HG03469 (cell line): ENCODE results near the gene RAD23A.

Experiments
- ATAC-seq: cut with Tn5 transposase; IDR thresholded peaks from one replicate; pipeline ENCODE4 v1.9.1; 2021; ENCODE audit warnings: mild to moderate bottlenecking, moderate library complexity, moderate number of reproducible peaks; ENCODE audit not compliant: unreplicated experiment

Gene RAD23A

DNA sequence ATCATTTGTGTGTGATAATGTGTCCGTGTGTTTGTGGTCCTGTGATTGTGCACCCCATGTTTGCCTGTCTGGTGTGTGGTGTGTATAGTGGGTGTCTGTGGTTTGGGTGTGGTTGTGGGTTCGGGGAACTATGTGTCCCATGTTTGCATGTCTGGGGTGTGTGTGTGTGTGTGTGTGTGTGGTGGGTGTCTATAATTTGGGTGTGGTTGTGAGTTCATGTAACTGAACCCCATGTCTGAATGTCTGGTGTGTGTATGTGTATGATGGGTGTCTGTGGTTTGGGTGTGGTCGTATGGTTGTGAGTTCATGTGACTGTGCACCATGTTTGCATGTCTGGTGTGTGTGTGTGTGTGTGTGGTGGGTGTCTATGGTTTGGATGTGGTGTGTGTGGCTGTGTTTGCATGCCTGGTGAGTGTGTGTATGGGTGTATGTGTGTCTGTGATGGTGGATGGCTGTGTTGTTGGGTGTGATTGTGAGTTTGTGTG, 38.5 kb downstream of the RAD23A start:
- ATAC-seq, result no peak

DNA sequence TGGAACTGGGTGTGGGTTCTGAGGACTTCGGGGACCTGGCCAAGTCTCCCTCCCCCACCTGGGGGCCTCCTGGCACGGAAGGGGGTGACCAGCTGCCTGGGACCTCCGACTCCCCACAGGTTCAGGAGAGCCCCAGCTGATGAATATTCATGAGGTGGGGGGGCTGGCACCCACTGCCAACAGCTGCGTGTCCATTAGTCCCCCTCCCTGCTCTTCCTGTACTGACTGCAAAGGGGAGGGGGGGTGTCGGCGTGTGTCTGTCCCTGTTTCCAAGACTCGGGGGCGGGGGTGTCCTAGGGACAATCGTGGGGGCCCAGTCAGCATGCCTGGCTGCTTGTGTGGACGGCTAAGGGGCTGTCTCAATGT, 39.0 kb downstream of the RAD23A start:
- no peak for ATAC-seq

DNA sequence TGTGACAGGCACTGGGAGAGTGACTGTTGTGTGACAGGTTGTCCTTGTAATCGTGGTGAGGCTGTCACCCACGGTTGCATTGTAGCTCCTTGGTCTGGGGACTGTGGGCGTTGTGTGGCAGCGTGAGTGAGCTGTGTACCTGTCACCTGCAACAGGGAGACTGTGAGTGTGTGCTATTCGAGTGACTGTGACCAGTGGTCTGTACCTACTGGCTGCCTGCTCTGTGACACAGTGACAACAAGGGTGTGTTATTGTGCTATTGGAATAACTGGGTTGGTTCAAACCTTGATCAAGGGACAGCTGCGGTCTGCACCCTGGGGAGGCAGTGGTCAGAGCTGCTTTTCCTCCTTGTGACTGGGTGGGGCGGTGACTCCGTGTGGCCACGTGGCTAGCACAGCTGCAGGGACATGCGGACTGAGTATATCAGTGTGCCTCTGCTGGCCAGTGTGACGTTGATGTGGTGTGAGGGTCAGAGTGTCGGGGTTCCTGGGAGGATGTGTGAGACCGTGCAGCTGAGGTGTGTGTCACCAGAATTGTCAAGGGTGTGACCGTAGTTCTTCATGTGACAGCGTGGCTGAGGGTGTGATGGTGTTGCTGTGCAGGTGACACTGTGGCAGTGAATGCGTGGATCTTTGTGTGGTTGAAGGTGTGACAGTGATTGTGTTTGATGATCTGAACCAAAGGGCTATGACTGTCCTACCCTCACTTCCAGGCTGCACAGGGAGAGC, 39.6 kb downstream of the RAD23A start:
- no peak for ATAC-seq

DNA sequence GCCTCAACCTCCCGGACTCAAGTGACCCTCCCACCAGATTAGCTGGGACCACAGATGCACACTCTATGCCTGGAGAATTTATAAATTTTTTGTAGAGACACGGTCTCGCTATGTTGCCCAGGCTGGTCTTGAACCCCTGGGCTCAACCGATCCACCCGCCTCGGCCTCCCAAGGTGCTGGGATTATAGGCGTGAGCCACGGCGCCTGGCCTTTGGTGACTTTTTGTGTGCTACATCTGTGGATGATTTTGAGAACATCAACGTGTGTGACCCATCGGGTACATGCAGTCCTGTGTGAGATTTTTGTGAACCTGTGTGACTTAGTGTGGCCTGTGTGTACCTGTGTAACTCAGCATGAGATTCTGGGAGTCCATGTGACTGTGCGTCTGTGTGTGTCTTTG, 41.1 kb downstream of the RAD23A start:
- ATAC-seq, result no peak

DNA sequence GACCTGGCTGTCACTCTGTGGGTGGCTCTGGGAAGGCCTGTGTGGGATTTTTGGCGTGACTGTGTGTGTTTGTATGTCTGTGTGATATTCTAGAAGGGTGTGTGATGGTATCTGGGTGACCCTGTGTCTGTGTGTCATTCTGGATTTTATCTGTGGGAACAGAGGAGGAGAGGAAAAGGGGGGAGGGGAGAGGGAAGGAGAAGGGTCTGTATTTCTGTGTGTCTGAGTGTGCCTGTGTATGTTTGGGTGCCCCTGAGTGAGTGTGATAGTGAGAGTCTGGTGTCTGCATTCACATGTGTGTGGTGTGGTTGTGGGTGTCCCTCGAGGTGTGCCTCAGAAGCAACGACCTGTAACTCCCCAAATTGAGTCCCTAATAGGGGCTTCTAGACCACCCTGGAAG, 41.5 kb downstream of the RAD23A start:
- no peak for ATAC-seq

DNA sequence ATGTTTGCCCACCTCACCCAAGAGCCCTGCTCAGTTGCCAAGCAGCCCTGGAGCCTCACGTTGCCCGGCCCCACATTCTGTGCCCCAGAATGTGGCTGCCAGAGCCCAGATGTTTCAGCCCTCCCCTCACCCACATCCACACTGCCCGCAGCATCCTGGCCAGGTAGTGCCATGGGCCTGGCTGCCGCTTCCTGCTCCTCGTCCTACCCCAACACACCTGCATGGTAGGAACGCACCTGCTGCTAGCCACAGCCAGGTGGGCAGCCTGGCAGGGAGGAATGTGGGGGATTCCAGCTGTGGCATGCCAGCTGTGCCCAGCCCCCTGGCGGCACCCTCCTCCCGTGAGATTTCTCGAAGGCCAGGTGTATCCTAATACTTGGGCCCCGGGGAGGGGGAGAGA, 42.1 kb downstream of the RAD23A start:
- no peak for ATAC-seq

DNA sequence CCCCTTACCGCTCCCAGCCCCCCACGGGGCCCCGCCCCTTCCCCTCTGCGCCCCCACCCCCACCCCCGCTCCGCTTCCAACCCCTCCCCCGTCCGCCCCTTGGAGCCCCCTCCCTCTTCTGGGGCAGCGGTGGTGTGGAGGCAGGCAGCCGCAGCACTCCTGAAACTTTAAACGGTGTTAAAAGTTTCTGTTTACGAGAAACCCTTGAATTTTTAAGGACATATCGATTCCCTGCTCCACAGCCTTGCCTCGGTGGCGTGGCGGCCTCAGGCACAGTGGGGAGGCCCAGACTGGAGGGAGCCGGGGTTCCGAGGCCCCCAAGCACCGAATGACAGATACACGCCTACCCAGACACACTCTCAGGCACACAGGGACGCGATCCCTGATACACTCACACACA, 44.8 kb downstream of the RAD23A start:
- ATAC-seq, result no peak

DNA sequence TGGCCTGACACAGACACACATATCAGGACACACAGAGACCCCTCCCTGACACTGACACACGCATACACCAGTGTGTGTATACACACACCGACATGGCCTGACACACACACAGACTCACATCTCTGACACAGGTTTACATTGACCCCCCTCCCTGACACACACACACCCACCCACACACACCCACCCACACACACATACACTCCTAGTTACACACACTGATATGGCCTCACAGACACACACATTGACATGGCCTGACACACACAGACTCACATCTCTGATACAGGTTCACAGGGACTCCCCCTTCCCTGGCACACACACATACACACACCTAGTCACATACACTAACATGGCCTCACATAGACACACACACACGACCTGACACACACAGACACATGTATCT, 45.2 kb downstream of the RAD23A start:
- ATAC-seq, result no peak

DNA sequence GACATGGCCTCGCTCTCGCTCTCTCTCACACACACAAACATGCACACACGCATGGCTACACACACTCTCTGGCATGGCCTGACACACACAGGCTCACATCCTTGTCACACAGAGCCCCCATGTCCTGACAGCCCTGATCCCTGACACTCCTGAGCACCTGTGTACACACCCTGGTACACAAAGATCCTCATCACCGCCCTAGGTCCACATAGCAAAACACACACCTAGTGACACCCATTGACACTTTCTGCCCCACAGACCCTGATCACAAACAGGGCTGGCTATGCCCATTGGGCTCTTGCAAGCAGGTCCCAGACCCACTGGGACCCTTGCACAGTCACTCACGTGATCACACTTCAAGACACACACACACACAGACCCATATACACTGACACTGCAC, 45.6 kb downstream of the RAD23A start:
- no peak for ATAC-seq

DNA sequence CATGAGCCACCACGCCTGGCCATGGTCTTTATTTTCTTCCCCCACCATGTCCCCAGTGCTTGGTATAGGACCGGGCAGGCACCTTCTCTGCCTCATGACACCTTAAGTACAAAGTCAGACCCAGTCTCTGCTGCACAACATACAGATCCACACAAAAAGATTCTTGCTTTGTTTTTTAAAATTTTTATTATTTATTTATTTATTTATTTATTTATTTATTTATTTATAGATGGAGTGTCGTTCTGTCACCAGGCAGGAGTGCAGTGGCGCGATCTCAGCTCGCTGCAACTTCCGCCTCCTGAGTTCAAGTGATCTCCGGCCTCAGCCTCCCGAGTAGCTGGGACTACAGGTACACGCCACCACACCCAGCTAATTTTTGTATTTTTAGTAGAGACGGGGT, 47.1 kb downstream of the RAD23A start:
- ATAC-seq, result no peak

DNA sequence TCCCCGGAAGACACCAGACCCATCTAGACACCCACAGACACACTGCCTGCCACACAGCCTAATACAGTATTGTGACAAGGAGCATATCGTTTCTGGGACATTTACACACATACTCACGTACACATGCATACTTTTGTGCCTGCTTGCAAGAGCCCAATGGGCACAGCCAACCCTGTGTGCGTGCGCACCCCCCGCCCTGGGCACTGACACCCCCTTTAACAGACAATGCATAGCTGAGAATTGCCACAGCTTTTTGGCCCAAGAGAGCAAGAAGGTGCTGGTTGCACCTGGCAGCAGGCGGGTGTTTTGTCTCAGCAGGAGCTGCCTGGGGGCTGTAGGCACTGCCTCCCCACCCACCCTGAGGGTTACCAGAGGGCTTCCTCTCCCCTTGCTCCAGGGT, 47.9 kb downstream of the RAD23A start:
- no peak for ATAC-seq

DNA sequence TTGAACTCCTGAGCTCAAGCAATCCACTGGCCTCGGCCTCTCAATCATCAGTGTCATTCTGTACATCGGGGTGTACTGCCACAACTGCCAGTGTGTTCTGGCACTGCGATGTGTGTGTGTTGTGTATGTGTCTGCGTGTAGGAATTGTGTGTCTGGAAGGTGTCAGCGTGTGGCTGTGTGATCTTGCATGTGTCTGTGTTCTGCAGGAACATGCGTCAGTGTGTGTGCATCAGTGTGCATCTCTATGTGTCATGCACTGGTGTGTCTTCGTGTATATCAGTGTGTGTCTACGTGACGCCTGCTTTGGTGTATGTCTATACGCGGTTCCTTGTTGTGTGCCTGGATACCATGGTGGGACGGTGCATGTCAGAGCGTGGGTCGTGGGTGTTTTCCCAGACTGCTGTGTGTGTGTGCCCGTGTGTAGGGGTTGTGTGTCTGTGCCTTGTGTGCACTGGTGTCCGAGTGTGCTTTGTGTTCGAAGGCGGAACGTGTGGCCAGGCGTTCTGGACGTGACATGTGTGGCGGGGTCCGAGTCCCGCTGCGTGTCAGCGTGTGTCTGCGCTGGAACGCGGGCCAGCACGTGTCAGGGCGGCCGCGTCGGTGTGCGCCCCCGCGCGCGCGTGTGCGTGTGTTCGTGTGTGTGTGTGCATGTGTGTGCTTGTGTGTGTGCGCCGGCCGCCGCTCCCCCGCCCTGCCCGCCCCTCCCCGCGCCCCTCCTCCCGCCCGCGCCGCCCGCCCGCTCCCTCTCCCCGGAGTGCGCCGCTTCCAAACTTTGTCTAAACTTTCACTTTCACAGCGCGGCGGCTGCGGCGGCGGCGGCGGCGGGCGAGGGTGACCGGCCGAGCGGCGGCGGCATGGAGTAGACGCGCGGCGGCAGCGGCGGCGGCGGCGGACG, 49.3 kb downstream of the RAD23A start, which contains the start of gene NFIX:
Gene NFIX, plus strand, starts transcription at position 775 of the 895 bp plus-strand sequence. CDS start 363 bp downstream, outside the sequence.
- no peak for ATAC-seq

DNA sequence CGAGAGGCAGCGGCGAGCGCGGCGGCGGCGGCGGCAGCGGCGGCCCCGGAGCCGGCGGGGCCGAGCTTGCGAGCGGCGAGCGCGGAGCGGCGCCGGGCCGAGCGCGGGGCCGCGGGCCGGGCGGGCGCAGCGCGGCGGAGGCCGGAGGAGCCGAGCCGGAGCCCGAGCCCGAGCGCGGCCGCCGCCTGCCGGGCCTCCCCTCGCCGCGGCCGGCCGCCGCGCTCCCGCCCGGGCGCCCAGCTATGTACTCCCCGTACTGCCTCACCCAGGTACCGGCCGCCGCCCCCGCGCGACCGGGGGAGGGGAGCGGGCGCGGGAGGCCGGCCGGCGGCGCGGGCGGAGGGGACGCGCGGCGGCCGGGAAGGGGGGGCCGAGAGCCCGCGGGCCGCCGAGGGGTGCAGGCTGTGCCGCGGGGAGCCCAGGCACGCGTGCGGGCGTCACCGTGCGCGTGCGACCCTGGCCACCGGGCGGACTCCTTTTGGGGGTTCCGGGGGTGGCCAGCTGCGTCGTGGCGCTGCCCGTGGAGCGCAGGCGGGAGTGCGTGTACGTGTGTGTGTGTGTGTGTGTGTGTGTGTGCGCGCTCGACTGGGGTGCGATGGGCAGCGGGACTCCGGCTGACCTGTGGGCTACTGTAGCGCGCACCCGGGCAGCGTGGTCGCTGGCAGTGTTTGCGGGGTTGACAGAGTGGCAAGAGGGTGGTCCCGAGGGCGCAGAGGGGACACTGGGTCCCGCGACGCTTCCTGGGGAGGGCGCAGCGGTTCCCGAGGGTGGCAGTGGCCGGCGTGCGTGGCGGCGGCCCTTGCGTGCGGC, 50.1 kb downstream of the RAD23A start:
- no peak for ATAC-seq

DNA sequence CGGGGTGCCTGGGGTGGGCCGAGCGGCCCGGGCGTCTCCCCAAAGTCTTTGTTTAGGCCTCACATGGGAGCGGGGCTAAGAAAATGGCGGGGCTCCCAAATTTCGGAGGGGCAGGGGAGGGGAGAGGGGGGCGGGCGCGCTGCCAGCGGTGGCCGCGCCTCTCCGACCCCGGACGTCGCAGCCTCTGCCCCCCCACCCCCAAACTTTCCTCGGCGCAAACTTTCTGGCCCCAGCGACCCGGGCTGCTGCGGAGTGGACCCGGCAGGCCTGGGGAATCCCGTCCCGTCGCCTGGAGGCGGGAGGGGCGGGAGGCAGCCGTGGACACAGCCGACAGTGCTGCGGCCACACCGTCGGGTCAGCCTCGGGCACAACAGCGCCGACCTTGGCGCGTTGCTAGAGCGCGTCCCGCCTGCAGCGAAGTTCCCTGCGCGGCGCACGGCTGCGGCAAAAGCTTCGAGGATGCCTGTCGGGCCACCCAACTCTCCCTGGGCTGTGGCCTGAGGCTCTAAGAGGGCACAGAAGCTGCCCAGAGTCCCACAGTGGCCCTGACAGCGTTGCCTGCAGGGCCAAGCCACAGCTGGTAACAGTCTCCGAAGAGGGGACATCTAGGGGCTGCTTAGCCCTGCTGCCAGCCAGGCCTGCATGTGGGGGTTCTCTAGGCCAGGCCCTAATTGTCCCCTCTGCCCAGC, 50.9 kb downstream of the RAD23A start:
- ATAC-seq, result no peak

DNA sequence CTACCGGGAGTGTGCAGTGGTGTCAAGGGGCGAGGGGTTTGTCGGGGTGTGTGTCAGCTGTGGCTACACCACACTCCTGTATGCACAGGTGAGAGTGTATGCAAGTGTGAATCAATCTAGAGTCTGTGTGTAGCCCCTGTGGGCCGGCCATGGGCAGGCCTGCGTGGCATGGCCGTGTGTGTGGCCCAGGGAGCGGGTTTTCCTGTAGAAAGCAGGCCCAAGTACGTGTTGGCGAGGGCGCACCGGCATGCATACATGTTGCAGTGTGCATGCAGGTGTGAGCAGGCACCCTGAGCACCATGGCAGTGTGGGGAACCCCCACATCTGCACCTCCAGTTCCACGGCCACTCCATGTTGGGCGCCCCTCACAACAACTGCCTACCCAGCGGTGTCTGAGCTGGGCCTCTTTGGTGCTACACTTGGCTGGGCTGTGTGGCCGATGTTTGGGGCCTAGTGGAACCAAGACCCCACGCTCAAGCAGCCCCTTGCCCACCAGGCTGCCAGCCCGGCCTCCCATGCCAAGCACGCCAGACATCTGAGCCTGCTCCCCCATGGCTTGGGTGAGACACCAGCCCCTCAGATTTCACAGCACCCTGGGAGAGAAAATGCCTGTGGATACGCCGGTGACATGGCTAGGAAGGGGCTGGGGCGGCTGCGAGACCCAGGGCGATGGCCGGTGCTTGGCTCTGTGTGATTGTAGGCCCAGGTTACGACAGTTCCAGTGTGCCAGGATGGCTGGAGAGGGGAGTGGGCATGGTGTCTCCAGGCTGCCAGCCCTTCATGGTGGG, 51.7 kb downstream of the RAD23A start:
- no peak for ATAC-seq

DNA sequence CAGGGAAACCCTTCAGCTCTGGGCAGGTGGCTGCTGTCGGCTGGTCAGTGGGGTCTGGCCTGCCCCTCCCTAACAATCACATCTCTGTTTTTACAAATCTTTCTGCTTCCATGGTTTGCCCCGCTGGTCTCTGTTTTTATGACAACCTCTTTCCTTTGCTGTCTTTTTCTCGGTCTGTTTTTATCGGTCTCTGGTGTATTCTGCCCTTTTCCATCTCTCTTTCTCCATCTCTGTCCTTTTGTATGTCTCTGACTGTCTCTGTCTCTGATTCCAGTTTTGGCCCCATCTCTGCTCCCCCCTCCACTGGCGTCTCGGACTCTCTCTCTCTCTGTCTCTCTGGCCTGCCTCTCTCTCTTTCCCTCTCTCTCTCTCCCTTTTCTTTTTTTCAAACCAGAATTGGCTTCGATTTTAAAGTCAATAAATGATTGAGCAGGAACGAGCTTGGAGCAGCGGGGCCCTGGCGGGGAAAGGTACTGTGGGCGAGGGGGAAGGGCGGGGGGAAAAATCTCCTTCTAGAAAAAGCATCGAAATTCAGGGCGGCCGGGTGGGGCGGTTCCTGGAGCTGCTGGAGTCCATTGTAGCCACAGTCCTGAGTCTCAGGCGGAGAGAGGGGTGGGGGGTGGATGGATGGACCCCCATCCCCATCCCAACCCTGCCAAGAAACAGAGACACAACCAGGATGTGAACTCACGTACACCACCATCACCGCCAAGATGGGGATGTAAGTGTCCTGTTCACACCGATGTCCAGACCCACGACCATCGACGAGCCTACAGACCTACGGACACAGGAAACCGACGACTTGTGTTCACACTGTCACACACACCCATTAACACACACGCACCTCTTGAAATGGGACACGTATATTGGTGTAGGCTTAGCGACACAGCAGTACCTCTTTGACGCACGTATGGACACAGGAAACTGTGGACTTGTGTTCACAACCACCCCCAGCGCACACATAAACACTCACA, 52.6 kb downstream of the RAD23A start:
- ATAC-seq, result no peak

DNA sequence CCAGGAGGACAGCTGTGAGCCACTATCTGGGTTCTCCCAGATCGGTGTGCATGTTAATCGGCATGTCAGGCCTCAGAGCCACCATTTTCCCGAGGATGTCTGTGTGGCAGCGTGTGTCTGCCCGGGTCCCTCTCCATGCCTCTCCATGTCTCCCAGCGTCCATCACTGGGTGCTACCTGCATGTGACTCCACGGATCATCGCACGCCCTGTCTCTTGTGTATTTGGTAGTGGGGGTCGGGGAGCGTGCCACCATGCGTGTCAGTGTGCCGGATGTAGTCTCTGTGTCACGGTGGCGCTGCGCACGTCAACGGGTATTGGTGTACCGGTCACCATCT, 55.5 kb downstream of the RAD23A start:
- ATAC-seq, result no peak

DNA sequence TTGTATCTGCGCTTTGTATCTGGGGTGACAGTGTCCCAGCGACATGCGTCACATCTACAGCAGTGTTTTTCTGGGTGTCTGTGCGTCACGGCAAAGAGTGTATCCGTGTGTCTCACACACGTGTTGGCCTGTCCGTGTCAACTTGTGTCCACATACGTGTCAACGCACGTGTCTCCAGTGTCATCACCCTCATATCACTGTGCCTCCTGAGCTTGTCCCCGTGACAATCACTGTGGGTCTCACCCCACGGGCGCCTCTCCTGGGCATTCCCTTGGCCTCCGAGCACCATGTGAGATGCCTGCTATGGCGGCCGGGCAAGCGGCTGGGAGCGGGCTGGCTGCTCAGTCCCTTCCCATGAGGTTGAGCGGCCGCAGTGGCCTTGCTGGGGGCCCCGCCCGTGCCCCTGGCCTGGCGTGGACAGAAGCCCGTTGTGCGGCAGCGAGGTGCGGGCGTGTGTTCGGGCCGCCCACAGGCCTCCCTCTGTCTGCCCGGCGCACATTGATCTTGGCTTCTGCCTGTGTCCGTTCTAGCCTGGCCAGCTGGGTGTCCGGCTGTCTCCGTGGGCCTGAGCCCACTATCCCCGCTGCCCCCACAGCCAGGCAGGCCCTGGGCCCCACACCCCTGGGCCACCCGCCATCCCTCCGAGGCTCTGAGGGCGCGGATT, 56.0 kb downstream of the RAD23A start:
- ATAC-seq, result no peak
